Smooth muscle cell (in vitro differentiated cells): ENCODE results near the gene PTPRN2. TPM values are rescaled to one million over a fixed set of nuclear protein-coding genes. Genes with fewer than 3 reads are reported as not detected.

ENCODE experiments used
- DNase-seq: peaks from one replicate; lab custom pipeline; 2025; ENCODE audit not compliant: unreplicated experiment; lab: John Stamatoyannopoulos, UW
- H2AFZ ChIP-seq: fragments of 200-600 bp; sonication (generic); 2 replicates; pipeline ENCODE4 v1.6.0; 2016; ENCODE audit warnings: antibody characterized with exemption, low read depth, mild to moderate bottlenecking
- H3F3A ChIP-seq: fragments of 200-600 bp; sonication (generic); 2 replicates; pipeline ENCODE4 v1.6.0; 2017; ENCODE audit warnings: antibody characterized with exemption, low read depth
- H3K27ac ChIP-seq: fragments of 200-600 bp; sonication (generic); 2 replicates; pipeline ENCODE4 v1.5.1; 2016; ENCODE audit warnings: low read depth, mild to moderate bottlenecking
- H3K27me3 ChIP-seq: fragments of 200-600 bp; sonication (generic); 2 replicates; pipeline ENCODE4 v1.6.1; 2016; ENCODE audit warnings: low read depth, mild to moderate bottlenecking
- H3K36me3 ChIP-seq: fragments of 200-600 bp; sonication (generic); 2 replicates; pipeline ENCODE4 v1.5.1; 2016; ENCODE audit warnings: low read depth
- H3K4me1 ChIP-seq: fragments of 200-600 bp; sonication (generic); 2 replicates; pipeline ENCODE4 v1.5.1; 2016; ENCODE audit warnings: low read depth
- H3K4me2 ChIP-seq: fragments of 200-600 bp; sonication (generic); 2 replicates; pipeline ENCODE4 v1.6.0; 2016; ENCODE audit warnings: mild to moderate bottlenecking
- H3K4me3 ChIP-seq: fragments of 200-600 bp; sonication (generic); 2 replicates; pipeline ENCODE4 v1.5.1; 2016; ENCODE audit warnings: mild to moderate bottlenecking
- H3K79me2 ChIP-seq: fragments of 200-600 bp; sonication (generic); 2 replicates; pipeline ENCODE4 v1.6.0; 2016; ENCODE audit warnings: low read depth, mild to moderate bottlenecking
- H3K9ac ChIP-seq: fragments of 200-600 bp; sonication (generic); 2 replicates; pipeline ENCODE4 v1.6.0; 2016; ENCODE audit warnings: low read depth
- H3K9me3 ChIP-seq: fragments of 200-600 bp; sonication (generic); replicated peaks from 2 replicates; pipeline ENCODE4 v1.5.1; 2016; ENCODE audit warnings: low read depth
- H4K20me1 ChIP-seq: fragments of 200-600 bp; sonication (generic); 2 replicates; pipeline ENCODE4 v1.6.0; 2016; ENCODE audit warnings: low read depth
- WGBS: methylation state at CpG from one replicate; pipeline ENCODE4 v1.1.7; 2016; ENCODE audit warnings: low lambda C conversion rate; 5-methylcytosine and 5-hydroxymethylcytosine counted together
- polyA plus RNA-seq: library from polyadenylated mRNA; unstranded; fragments of >200 nt; fragmentation: Nextera tagmentation; extraction: Ambion mirVana; gene quantifications from 2 replicates; pipeline ENCODE4 v1.2.1, GENCODE V29; 2016
- total RNA-seq: library from RNA; depleted of rRNA; stranded (reverse); fragments of >200 nt; gene quantifications from 2 replicates; pipeline ENCODE4 v1.2.3, GENCODE V29; 2014
- TF ChIP-seq, protein P1 (sequence below): fragments of 200-600 bp; sonication (generic); IDR thresholded peaks from 2 replicates; pipeline ENCODE4 v1.5.1; 2017; ENCODE audit warnings: borderline replicate concordance, mild to moderate bottlenecking, antibody characterized with exemption; ENCODE audit not compliant: insufficient read depth, poor library complexity, severe bottlenecking

The PTPRN2 gene
- total and polyA plus RNA-seq, 2 experiments from 2014 or later = 0.09 to 0.87 TPM

DNA sequence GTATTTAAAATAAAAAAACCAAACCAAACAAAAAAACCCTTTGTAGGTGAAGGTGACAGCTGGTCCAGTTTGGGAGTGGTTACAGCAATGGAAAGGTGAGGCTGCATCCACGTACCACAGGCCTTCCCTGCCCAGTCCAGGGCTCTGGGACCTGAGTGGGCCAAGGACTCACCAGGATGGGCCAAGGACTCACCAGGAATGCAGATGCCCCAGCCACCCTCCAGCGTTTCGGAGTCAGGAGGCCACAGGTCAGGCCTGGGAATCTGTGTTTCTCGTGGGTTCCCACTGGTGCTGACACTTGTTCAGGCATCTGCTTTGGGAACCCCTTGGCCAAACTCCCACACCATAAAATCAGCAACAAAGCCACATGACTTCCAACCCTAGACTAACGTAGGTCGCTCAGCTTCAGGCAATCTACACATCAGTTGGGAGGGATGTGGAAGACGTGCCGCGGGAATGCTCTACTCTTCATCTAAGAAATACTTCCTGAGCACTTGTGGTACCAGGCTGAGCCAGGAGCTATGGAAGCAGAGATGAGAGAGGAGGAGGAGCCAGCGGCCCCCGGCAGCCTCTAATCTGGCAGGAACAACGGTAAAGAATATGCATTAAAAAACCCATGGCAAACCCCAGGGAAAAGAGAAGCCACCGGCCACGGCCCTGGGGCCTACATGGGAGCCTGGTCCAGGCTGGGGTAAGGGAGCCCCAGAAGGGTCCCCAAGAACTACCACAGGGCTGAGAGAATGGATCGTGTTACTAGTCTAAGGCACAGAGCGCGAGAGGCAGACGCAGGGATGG lies 473.4 kb downstream of the PTPRN2 start:
- Histone ChIP-seq H3K4me3 (no peak overlapping the region), H4K20me1 (no peaks in the 10 kb centered on the region), H3K36me3 (no peaks in the 10 kb centered on the region), H3K4me2 (no peak overlapping the region), H2AFZ (no peak overlapping the region), H3K9me3 (no peaks in the 10 kb centered on the region), H3K27ac (no peak overlapping the region), H3K9ac (no peak overlapping the region), H3K79me2 (no peaks in the 10 kb centered on the region), H3K27me3 (no peaks in the 10 kb centered on the region), H3F3A (no peaks in the 10 kb centered on the region), H3K4me1 (no peaks in the 10 kb centered on the region)
- no peak for DNase-seq
- TF ChIP-seq, protein P1, sequence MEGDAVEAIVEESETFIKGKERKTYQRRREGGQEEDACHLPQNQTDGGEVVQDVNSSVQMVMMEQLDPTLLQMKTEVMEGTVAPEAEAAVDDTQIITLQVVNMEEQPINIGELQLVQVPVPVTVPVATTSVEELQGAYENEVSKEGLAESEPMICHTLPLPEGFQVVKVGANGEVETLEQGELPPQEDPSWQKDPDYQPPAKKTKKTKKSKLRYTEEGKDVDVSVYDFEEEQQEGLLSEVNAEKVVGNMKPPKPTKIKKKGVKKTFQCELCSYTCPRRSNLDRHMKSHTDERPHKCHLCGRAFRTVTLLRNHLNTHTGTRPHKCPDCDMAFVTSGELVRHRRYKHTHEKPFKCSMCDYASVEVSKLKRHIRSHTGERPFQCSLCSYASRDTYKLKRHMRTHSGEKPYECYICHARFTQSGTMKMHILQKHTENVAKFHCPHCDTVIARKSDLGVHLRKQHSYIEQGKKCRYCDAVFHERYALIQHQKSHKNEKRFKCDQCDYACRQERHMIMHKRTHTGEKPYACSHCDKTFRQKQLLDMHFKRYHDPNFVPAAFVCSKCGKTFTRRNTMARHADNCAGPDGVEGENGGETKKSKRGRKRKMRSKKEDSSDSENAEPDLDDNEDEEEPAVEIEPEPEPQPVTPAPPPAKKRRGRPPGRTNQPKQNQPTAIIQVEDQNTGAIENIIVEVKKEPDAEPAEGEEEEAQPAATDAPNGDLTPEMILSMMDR = no peak
- 89% methylated on average over 18 of the region's 18 CpGs for WGBS

DNA sequence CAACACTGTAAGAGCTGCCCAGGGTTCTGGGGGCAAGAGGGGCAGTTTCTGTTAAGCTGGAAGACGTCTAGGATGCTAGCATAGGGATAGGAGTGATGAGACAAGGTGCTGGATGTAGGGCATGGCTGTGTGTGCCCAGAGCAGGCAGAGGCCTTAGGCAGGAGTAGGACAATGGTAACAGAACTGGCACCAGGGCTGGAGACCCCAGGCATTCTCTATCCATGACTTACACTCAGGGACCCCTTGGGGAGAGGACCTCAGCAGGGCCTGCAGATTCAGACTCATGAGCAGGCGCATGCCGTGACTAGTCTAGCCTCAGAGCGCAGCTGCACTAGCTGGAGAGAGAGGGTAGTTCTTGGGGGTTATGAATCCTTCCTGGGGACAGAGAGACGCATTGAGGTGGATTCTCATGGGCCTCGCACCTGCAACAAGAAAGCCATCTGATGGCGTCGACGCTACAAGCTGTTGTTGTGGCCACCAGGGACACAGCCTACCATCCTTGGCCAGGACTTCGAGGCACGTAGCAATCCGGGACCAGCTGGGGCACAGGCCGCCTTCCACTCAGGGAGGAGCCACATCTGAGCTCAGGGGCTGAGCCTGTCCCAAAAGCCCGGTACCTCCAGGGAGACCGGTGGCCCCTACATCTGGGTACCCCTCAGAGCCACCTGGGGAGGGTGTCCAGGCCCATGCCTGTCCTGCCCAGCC lies 474.1 kb downstream of the PTPRN2 start:
- no peaks in the 10 kb centered on the region for H3K36me3 ChIP-seq
- H3K79me2 ChIP-seq = no peaks in the 10 kb centered on the region
- no peak overlapping the region for H2AFZ ChIP-seq
- no peaks in the 10 kb centered on the region for H4K20me1 ChIP-seq
- TF ChIP-seq, protein P1 = no peak
- H3K27ac ChIP-seq = no peak overlapping the region
- 92% methylated on average over 15 of the region's 15 CpGs for WGBS
- no peaks in the 10 kb centered on the region for H3K9me3 ChIP-seq
- no peak overlapping the region for H3K4me2 ChIP-seq
- H3K27me3 ChIP-seq = no peaks in the 10 kb centered on the region
- H3K4me3 ChIP-seq = no peak overlapping the region
- H3K4me1 ChIP-seq = no peaks in the 10 kb centered on the region
- no peak for DNase-seq
- no peak overlapping the region for H3K9ac ChIP-seq
- H3F3A ChIP-seq = no peaks in the 10 kb centered on the region

GRCh38 chr7:158112571-158113320 lies 474.9 kb downstream of the PTPRN2 start:
- WGBS = 92% methylated on average over 16 of the region's 16 CpGs

More at GRCh38 chr7:158112571-158113320, 474.9 kb downstream of the PTPRN2 start:
- TF ChIP-seq, protein P1 = no peak
- Histone ChIP-seq H3K27me3 (no peaks in the 10 kb centered on the region), H3K9ac (no peak overlapping the region), H3K79me2 (no peaks in the 10 kb centered on the region), H3K4me1 (no peaks in the 10 kb centered on the region), H3K27ac (no peak overlapping the region), H3K4me3 (no peak overlapping the region), H3K4me2 (no peak overlapping the region), H4K20me1 (no peaks in the 10 kb centered on the region), H2AFZ (no peak overlapping the region), H3K9me3 (no peaks in the 10 kb centered on the region), H3F3A (no peaks in the 10 kb centered on the region), H3K36me3 (no peaks in the 10 kb centered on the region)
- DNase-seq = no peak
